GM12801 (cell line): ENCODE data around the gene SDK2.

Experiments
- CTCF ChIP-seq: IDR thresholded peaks from one replicate; pipeline ENCODE4 v1.5.1; 2011; ENCODE audit warnings: control low read depth; ENCODE audit not compliant: insufficient read length; ENCODE audit errors: extremely low read depth

SDK2 gene

GRCh38 chr17:73613271-73614233 lies 30.7 kb downstream of the SDK2 start:
- no peak for TF ChIP-seq CTCF

- TF ChIP-seq CTCF = no peak
These were observed 32.2 kb downstream of the SDK2 start for GRCh38 chr17:73612031-73612472.

GRCh38 chr17:73611630-73612029 lies 32.6 kb downstream of the SDK2 start:
- TF ChIP-seq CTCF = no peak

- no peak for TF ChIP-seq CTCF
These were observed 33.8 kb downstream of the SDK2 start for GRCh38 chr17:73610331-73610911.

GRCh38 chr17:73609758-73610157 lies 34.5 kb downstream of the SDK2 start:
- no peak for TF ChIP-seq CTCF

DNA sequence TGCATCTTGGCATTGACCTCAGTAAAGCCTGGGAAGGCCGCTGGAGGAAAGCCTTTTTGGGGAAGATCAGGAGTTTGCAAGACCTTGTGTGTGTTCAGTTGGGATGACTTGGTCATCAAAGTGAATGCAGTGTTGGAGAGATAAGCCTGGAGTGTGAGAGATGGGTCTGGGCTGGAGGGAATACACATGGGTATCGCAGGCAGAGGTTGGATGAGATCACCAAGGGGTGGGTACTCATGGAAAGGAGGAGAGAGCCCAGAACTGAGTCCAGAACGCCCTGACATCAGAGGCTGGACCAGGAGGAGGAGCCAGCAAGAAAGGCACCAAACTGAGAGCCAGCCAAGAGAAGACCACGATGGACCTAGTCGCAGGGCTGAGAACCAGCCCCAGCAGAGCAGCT lies 35.2 kb downstream of the SDK2 start:
- TF ChIP-seq CTCF = no peak

DNA sequence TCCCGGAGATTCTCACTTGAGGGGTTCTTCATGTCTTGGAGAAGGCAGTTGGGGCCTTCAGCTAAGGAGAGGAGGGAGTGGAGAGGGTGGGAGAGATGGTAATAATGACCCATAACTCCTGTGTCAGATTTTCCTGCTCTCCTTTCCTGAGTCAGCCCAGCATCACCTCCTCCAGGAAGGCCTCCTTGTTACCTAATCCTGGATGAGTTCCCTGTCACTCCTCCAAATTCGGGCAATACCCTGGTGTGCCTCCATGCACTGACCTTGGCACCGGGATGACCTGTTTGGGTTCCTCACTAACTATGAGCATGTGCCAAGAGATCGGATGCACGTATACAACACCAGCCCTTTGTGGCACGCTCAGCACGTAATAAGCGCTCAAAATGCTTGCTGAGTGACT lies 38.8 kb downstream of the SDK2 start:
- TF ChIP-seq CTCF = no peak
